ENCODE measurements around the gene AREG.
"Not testable (repeated sequence)": the region's sequence is repeated elsewhere in the genome, so short reads cannot be mapped to it uniquely, and the experiment has no call there.

The AREG gene, protein sequence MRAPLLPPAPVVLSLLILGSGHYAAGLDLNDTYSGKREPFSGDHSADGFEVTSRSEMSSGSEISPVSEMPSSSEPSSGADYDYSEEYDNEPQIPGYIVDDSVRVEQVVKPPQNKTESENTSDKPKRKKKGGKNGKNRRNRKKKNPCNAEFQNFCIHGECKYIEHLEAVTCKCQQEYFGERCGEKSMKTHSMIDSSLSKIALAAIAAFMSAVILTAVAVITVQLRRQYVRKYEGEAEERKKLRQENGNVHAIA

DNA sequence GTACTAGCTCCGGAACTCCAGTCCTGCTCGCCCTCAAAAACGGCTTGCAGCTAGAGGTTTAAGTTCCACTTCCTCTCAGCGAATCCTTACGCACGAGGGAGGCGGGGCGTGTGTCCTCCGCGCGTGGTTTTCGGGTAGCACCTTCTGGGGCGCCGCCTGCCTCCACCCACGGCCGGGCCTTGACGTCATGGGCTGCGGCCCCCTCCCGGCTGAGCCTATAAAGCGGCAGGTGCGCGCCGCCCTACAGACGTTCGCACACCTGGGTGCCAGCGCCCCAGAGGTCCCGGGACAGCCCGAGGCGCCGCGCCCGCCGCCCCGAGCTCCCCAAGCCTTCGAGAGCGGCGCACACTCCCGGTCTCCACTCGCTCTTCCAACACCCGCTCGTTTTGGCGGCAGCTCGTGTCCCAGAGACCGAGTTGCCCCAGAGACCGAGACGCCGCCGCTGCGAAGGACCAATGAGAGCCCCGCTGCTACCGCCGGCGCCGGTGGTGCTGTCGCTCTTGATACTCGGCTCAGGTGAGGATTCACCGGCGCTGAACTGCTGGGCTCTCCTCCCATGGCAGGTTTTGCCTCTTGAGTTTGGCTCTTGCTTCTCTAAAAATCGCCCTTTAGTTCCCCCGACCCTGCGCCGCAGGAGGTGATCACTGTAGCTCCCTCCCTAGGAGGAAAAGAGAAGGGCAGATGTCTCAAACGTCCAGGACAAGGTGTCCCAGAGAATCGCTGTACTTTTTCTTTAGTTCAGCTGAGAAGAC, at the start of gene AREG:
Gene AREG, plus strand, starts transcription at position 246 of the 752 bp plus-strand sequence. Its CDS starts 210 bp downstream, at position 456.
- DNase-seq = peak in 24 of 51 donors; percentile 0 to 47 (median 6)

DNA sequence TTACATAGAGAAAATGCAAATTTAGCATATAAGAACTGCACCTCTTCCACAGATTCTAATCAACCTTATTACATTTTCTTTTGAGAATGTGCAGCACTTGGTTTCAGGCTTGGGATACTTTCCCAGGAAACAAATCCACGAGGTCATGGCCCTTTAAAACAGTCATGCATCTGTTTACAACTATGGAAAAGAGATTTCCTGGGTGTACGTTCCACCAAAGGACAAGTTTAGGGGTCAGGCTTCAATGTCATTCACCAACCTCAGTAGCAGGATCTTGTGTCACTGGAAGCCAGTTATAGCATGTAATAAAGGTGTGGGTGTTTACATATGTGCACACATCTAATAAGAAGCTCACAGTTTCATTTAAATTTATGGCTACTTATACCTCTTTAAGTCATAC, 49.3 kb upstream of the AREG start:
- DNase-seq = no peak

DNA sequence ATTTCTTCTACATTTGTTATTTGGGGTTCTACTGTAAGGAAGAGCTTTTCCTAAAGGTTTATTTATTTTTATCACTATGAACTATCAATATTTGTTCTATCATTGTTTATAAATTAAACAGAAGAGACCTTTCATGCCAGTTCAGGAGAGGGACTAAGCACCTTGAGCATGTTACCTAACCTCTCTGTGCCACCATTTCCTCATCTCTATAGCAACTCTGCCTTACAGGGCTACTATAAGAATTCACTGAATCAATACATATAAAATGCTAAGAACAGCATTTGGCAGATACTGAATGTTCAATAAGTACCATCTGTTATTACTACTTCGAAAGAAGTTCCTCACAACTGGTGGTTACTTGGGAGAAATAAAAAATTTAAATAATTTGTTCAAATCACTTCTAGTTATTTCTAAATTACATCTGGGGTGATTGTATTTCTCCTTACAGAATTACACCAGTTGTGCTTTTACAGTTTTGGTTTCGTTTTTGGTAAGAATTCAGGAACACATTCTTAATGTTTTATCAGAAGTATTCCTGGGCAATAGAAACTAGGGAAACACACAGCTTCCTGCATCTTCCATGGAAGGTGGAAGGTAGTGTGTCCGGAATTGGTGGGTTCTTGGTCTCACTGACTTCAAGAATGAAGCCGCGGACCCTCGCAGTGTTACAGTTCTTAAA, 47.0 kb upstream of the AREG start:
- no peak for DNase-seq

DNA sequence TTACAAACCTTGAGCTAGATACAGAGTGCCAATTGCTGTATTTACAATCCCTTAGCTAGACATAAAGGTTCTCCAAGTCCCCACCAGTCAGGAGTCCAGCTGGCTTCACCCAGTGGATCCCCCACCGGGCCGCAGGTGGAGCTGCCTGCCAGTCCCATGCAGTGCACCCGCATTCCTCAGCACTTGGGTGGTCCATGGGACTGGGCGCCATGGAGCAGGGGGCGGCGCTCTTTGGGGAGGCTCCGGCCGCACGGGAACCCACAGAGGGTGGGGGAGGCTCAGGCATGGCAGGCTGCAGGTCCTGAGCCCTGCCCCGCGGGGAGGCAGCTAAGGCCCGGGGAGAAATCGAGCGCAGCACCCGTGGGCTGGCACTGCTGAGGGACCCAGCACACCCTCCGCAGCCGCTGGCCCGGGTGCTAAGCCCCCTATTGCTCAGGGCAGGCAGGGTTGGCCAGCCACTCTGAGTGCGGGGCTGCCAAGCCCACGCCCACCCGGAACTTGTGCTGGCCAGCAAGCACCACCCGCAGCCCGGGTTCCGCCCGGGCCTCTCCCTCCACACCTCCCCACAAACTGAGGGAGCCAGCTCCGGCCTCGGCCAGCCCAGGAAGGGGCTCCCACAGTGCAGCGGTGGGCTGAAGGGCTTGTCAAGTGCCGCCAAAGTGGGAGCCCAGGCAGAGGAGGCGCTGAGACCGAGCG, 45.9 kb upstream of the AREG start:
- not testable (repeated sequence) for DNase-seq

DNA sequence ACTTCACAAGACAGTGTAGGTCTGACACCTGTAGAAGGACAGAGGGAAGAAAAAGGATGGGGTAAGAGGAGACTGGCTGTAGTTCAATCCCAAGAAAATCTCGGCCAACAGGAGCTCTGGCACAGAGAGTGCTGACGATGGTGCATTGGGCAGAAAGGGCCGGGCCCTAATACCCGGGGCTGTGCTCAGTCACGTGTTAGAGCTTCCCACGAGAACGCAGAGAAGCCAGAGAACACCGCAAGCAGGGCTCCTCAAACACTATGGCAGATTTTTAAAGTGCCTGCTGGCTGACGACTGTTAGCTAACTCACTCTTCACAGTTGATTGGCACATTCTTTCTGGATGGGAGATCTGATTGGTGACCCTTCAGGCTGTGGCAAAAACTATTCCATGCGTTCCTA, 44.5 kb upstream of the AREG start:
- DNase-seq = no peak

DNA sequence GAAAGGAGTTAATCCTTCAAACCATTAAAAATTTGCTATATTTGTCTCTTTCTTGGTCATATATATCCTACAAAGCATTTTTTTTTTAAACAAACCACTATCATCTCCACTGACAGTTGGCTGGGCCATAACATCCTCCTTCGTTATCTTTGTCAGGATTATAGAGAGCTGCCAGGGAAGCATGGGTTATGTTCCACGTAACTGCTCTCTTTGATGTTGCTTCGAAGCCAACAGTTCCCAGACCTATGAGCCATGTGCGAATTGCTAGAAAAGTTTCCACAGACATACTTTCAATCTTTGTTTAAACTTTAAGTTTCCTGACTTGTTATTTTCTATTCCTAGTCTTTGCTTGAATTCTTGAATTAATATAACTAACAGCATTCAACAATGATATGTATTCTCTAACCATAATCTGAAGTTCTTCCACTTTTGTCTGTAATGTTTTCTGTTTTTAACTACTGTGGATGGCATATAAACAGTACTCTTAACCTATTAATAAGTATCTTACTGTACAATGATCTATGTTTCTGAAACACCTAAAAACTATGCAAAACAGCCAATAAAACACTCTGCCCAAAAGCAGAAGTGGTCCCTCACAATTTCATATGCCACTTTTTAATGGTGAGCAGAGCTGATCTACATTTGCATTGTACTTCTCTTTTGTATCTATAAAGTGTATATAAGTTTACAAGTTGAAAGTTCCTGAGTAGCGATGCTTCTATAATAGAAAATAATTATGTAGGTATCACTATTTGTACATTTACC, 42.1 kb upstream of the AREG start:
- DNase-seq = no peak

DNA sequence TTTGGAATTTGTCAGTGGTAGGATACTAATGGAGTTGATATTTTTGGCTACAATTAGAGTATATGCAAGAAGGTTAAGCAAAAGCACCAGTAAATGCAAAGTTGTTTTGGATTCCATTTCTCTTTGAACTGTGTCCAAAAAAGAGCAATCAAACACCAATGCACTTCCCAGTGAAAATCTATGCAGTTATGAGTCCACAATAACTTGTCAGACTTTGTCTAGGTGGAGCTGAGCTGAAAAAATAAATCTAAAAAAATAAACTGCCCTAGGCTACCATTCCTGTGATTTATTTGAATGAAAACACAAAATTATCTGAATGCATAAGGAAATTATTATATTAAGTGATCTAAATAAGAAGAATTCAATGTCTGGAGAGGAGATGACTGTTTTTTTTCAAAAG, 37.0 kb upstream of the AREG start:
- DNase-seq = no peak

DNA sequence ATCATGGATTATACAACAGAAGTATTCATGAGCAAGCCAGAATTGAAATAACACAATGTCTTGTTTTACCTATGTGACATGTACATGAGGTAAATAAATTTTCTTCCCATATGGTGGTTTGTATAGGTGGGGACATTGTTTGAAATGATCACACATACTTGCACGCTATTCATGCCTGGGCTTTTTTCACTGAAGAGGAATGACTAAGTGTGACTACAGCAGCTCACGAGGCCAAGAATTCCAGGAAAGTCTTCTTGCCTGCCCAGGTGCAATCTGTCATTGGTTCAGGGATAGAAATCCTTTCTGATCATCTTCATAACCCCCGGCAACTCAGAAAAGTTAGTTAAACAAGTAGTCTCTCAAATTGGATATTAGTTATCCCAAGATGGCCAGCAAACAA, 36.3 kb upstream of the AREG start:
- DNase-seq = no peak

DNA sequence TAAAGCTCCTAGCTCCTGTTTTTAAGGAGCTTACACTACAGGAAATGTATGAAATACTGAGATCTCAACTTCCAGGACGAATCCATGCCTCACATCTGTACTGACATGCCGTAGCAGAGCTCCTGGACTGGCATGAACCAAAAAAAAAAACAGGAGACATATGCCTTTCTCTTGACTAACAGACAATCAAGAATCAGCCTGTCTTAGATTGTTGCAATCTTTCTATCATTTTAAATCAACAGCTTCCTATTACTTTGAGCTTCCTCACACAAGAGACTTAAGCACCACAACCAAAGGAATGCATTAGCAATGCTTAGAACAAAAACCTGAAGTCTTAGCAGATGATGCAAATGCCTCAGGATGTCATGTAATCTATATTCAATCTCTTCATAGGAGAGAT, 34.7 kb upstream of the AREG start:
- no peak for DNase-seq

DNA sequence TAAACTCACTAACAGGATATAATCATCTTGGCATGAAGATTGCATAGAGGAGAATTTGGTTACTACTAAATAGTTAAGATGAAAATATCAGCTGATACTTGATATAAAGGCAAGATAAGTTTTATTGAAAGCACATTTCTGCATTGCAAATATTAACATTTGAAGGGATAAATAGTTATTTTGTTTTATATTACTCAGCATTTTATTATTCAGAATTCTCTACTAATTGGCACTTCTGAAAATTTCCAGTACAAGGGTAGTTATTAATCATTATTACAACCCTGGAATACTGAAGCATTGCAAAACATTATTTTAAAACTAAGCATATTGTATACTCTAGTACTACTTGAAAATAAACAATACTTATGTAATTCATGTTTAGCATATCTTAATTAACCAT, 32.7 kb upstream of the AREG start:
- DNase-seq = no peak

DNA sequence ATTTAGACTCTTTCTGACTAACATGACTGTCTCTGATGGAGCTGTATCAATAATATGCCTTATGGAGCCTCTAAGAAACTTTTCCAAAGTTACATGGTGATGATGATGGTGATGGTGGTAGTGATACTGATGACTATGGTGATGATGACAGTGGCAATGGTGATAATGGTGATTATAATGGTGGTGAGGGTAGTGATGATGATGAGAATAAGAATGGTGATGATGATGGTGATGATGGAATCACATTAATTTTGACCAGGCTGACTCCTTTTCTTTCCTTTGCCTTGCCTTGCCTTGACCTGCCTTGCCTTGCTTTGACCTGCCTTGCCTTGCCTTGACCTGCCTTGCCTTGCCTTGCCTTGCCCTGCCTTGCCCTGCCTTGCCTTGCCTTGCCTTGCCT, 31.7 kb upstream of the AREG start:
- no peak for DNase-seq

DNA sequence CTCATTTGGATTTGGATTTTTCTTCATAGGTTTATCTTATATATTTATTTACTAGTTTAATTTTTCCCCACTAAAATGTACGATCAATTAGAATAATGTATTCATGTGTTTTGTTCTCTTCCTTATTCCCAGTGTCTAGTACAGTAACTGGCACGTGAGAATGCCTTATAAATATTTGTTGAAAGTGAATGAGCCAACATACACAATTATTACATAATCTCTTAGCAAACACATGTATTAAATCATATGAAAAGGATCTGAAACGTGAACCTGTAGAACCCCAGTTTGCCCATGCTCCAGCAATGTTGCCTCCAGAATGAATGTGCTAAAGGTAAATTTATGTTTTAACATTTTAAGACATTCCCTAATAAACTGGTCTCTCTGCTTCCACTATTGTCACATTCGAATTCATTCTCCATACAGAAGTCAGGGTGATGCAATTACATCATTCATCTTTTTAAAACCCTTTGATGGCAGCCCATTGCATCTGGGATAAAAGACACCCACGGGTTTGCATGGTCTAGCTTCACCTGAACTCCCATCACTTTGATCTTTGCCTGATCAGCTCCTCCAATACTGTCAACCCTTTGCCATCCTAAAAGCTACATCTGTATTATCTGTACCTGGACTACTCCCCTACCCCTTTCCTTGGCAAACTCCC, 30.7 kb upstream of the AREG start:
- no peak for DNase-seq

DNA sequence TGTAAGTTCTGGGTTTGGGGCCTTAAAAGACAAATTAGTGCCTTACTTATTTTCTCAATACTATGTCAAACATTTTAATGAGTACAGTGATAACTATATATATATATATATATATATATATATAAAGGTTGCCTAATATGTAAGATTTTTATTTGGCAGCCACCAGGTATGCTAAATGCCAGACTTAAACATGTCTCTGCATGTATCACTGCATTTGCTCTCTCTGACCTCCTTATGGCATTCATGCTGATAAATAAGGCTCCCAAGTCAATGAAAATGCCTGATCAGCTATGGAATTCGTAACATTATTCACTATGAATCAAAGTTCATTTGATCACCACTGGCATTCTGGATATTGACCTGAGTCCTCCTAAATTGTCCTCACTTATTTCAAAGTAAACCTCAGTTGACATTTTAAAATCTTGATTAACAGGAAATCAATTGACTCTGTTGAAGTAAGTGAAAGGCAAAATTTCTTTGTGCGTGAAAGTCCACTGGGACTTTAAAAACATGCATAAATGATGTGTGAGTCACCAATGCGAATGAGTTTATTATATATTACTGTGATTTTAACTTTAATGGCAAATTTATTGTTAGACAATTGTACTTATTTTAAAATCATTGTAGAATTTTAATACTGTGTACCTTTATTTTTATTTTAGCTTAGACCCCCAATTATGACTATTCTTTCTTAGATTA, 29.2 kb upstream of the AREG start:
- DNase-seq = no peak

DNA sequence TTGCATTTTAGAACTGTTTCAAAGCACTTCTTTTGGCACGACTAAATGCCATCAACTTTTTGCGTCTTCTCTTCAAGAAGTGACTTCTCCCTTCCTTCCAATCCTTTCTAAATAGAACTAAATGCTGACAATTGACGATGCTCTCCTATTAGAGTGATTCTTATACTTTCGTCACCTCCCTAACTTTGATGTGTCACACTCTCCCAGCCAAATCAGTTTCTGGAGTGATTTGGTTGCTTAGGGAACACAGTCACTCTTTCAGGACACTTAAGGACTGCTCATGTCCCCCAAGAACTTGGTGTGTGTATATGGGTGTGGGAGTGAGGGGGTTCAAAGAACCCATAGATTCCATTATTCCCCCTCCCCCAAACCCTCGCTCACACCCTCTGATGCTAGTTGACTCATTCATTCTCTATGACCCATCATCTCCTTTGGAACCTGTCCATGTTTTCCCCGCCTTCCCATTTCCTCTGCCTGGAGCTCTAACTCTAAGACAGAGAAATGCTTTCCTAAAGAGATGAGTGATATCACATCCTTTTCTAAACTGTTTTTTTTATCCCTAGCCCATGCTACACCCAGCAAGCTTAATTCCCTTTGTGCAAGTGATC, 26.8 kb upstream of the AREG start:
- DNase-seq = no peak

DNA sequence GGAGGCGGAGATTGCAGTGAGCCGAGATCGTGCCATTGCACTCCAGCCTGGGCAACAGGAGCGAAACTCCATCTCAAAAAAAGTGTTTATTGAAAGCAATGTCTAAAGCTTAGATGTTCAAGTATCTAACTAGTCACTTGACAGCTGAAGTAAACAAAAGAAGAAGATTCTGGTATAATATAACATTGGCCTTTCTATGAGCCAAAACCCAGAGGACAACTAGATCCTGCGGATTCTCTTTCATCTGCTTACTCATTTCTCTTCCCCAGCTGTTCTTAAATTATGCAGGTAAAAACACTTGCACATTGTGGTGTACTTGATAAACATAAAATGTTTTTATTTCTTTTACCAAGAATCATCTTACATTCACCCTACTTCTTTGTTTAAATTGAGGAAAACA, 24.1 kb upstream of the AREG start:
- DNase-seq = no peak

DNA sequence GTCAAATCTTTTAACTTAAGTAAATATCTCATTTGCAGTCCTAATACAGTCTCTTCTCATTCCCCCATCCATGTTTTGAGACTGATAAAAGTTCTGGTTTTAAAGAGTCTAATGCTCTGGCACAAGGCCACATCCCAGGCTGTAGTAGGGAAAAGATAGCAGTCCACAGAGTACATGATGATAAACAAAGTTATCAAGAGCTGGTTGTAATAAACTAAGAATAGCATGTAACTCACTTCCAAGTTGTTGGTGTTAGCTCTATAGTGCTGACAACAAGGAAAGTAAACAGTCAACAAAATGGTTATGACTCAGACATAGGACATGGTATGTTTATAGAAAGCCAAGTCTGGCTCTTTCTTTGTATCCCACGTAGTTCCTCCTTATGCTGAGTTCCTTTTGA, 21.8 kb upstream of the AREG start:
- no peak for DNase-seq

DNA sequence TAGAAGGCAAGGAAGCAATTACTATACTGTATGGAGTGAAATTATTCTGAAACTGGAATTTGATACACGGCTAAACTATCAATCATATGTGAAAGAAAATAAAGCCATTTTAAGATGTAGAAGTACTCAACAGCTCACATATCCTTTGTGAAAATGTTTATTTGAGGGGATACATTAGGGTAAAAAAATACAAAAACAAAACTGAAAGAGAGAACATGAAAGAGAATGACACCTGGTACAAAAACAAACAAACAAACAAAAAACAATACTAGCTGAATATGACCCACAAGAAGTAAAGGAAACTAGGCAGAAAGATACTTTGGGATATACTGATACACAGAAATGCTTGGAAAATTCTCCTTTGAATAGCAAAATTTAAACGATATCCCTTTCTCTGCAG, 20.8 kb upstream of the AREG start:
- DNase-seq = no peak

DNA sequence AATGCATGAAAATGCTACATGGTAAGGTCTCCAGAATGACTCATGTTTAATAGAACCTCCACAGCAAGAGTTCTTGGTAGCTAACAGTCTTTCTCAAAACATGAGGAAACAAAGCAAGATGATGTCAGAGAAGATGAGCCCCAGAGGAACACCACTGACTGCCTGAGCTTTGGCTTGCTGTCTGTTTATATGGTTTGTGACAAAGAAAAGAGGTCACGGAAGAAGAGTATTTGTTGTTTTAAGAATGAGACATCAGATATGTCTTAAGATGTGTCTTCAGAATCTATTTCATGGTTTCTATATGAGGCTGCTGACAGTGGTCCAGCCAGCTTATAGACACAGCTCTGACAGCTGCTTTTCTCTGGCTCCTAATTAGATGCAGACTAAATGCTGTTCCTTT, 18.8 kb upstream of the AREG start:
- no peak for DNase-seq

DNA sequence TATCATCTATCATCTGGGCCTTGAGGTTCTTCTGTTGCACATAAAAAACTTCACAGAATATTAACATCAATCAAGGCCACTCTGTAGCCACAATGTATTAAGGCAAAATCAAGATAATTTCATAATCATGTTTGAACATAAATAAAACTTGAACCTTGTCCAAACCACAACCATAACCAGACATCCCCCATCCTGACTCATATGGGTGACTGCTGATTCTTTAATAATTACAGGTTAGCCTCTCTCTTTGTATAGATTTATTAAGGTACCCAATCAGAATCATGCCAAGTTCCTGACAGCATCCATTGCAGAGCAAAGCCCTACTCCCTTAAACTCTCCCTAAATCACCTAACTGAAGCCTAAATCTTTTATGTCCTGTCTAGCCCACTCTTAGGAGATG, 16.7 kb upstream of the AREG start:
- DNase-seq = no peak
